Measurements from ENCODE around the gene PKN1. TPM values are rescaled to one million over a fixed set of nuclear protein-coding genes. Genes with fewer than 3 reads are reported as not detected.

Gene PKN1
- total RNA-seq, 1 donor: 167 TPM

DNA sequence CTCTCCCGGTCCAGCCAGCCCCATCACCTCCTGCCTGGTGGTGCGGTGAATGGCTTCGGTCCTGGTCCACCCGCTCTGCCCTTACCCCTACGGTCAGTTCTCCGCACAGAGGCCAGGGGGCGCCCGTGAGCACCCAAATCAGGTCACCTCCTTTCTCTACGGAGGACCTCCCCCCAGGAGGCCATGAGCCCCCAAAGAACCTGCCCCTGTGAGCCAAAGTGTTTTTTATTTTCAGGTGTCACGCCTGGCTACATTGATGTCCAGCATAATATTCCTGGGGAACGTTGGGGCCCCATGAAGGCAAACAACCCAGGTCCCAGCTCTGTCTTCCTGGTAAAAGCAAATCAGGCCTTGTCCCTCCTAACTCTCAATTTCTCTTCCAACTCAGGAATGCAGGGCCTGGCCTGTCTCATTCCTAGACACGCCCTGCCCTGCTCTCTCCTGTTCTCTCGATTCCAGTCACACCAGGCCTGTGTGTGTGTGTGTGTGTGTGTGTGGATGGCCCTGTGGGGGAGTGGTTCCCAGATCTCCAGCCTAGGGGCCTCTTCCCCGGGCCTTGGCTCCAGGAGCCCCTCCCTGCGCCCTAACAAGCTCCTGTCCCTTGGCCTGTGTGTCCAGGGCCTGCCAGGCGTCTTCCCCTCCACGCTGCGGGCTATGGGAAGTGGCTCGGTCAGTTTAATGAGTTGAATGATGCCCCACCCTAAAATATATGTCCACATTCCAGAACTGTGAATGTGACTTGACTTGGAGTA lies 72.6 kb downstream of the PKN1 start:
- no peaks in the 10 kb centered on the region for H4K20me1 ChIP-seq (ENCODE audit: insufficient read depth, low read length)
- TF ChIP-seq, protein P1, sequence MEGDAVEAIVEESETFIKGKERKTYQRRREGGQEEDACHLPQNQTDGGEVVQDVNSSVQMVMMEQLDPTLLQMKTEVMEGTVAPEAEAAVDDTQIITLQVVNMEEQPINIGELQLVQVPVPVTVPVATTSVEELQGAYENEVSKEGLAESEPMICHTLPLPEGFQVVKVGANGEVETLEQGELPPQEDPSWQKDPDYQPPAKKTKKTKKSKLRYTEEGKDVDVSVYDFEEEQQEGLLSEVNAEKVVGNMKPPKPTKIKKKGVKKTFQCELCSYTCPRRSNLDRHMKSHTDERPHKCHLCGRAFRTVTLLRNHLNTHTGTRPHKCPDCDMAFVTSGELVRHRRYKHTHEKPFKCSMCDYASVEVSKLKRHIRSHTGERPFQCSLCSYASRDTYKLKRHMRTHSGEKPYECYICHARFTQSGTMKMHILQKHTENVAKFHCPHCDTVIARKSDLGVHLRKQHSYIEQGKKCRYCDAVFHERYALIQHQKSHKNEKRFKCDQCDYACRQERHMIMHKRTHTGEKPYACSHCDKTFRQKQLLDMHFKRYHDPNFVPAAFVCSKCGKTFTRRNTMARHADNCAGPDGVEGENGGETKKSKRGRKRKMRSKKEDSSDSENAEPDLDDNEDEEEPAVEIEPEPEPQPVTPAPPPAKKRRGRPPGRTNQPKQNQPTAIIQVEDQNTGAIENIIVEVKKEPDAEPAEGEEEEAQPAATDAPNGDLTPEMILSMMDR (IDR thresholded peaks at IDR 0.05; ENCODE audit: extremely low read depth, low read depth, low read length): peak; percentile 73
- H3K27ac ChIP-seq (ENCODE audit: low read depth, low read length): peak overlapping the region; percentile 79
- peak overlapping the region; percentile 67 for H2AFZ ChIP-seq (ENCODE audit: low read length)
- H3K36me3 ChIP-seq (ENCODE audit: insufficient read depth, low read length): no peaks in the 10 kb centered on the region
- DNase-seq (ENCODE audit: insufficient read length, low spot score, missing footprints): peak; percentile 93
- H3K9me3 ChIP-seq (ENCODE audit: low read depth, low read length): no peaks in the 10 kb centered on the region
- peak overlapping the region; percentile 39 for H3K4me2 ChIP-seq (ENCODE audit: insufficient read depth, low read length)
- no peaks in the 10 kb centered on the region for H3K79me2 ChIP-seq (ENCODE audit: insufficient read depth, low read length)
- no peak overlapping the region for H3K4me3 ChIP-seq (ENCODE audit: insufficient read depth, low read length)
- H3K4me1 ChIP-seq (ENCODE audit: insufficient read depth, low read length): peaks cover 38% of the 10 kb centered on the region
- no peaks in the 10 kb centered on the region for H3K27me3 ChIP-seq (ENCODE audit: insufficient read depth, low read length)

DNA sequence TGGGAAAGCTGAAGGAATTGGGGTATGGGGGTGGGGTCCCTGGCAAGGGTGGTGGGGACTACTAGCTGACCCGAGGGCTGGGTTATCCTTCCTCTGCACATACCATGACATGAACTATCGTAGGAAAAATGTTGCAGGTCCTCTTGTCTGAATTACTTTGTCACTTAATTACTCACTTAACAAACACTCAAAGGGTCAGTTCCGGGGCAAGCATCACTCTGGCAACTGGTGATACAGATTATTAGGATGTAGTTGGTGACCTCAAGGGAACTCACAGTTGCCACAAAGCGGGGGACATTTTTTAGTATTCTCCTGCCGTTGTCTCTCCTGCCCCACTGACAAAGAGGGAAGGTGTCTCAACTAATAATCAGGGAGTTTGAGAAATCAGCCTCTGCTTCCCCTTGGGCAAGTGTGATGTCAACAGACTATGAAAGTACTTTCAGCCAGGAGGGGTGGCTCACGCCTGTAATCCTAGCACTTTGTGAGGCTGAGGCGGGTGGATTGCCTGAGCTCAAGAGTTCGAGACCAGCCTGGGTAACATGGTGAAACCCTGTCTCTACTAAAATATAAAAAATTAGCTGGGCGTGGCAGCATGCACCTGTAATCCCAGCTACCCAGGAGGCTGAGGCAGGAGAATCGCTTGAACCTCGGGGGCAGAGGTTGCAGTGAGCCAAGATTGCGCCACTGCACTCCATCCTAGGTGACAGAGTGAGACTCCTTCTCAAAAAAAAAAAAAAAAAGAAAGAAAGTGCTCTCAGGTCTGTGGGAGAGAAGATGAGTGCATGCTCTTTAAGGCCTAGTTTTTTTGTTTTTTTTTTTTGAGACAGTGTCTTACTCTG lies 74.8 kb downstream of the PKN1 start:
- no peak overlapping the region for H3K4me3 ChIP-seq (ENCODE audit: insufficient read depth, low read length)
- H3K4me2 ChIP-seq (ENCODE audit: insufficient read depth, low read length): peak overlapping the region; percentile 50
- H3K9me3 ChIP-seq (ENCODE audit: low read depth, low read length): no peaks in the 10 kb centered on the region
- peaks cover 37% of the 10 kb centered on the region for H3K4me1 ChIP-seq (ENCODE audit: insufficient read depth, low read length)
- H4K20me1 ChIP-seq (ENCODE audit: insufficient read depth, low read length): no peaks in the 10 kb centered on the region
- no peaks in the 10 kb centered on the region for H3K79me2 ChIP-seq (ENCODE audit: insufficient read depth, low read length)
- peak; percentile 85 for DNase-seq (ENCODE audit: insufficient read length, low spot score, missing footprints)
- no peaks in the 10 kb centered on the region for H3K27me3 ChIP-seq (ENCODE audit: insufficient read depth, low read length)
- TF ChIP-seq, protein P1 (IDR thresholded peaks at IDR 0.05; ENCODE audit: extremely low read depth, low read depth, low read length): no peak
- H3K36me3 ChIP-seq (ENCODE audit: insufficient read depth, low read length): no peaks in the 10 kb centered on the region
- peak overlapping the region; percentile 75 for H3K27ac ChIP-seq (ENCODE audit: low read depth, low read length)
- no peak overlapping the region for H2AFZ ChIP-seq (ENCODE audit: low read length)

DNA sequence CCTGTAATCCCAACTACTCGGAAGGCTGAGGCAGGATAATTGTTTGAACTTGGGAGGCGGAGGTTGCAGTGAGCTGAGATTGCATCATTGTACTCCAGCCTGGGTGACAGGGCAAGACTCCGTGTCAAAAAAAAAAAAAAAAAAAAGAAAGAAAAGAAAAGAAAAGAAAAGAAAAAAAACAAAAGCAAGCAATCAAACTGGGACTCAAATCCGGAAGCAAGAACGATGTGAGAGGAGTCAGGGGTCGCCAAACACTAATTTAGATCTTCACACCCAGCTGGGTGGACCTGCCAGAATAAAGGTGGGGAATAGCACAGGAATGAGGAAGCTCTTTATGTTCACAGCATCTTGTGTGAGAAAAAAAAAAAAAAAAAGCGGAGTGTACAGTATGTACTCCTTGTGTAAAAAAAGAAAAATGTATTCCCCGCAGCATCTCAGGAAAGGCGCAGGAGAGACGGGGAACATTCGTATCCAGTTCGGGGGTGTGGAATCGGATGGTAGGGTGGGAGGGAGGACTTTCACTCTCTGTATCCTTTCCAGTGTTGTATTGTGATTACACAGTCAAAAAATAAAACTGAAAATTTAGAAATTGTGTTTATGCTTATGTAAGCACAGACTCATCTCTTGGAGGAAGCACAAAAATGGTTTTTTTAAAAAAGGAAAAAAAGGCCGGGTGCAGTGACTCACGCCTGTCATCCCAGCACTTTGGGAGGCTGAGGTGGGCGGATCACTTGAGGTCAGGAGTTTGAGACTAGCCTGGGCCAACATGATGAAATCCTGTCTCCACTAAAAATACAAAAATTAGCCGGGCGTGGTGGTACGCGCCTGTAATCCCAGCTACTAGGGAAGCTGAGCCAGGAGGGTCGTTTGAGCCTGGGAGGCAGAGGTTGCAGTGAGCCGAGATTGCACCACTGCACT lies 77.5 kb downstream of the PKN1 start:
- no peak overlapping the region for H2AFZ ChIP-seq (ENCODE audit: low read length)
- peak overlapping the region; percentile 65 for H3K4me2 ChIP-seq (ENCODE audit: insufficient read depth, low read length)
- peaks cover 19% of the 10 kb centered on the region for H3K36me3 ChIP-seq (ENCODE audit: insufficient read depth, low read length)
- H3K79me2 ChIP-seq (ENCODE audit: insufficient read depth, low read length): peaks cover 15% of the 10 kb centered on the region
- no peaks in the 10 kb centered on the region for H3K27me3 ChIP-seq (ENCODE audit: insufficient read depth, low read length)
- peaks cover 13% of the 10 kb centered on the region for H4K20me1 ChIP-seq (ENCODE audit: insufficient read depth, low read length)
- H3K9me3 ChIP-seq (ENCODE audit: low read depth, low read length): no peaks in the 10 kb centered on the region
- peaks cover 34% of the 10 kb centered on the region for H3K4me1 ChIP-seq (ENCODE audit: insufficient read depth, low read length)
- H3K27ac ChIP-seq (ENCODE audit: low read depth, low read length): peak overlapping the region; percentile 50
- peak overlapping the region; percentile 47 for H3K4me3 ChIP-seq (ENCODE audit: insufficient read depth, low read length)
- DNase-seq (ENCODE audit: insufficient read length, low spot score, missing footprints): peak; percentile 81
- TF ChIP-seq, protein P1 (IDR thresholded peaks at IDR 0.05; ENCODE audit: extremely low read depth, low read depth, low read length): no peak

Data from osteoblast (primary cell).